ENCODE results near the gene FBXW7.

Gene FBXW7

DNA sequence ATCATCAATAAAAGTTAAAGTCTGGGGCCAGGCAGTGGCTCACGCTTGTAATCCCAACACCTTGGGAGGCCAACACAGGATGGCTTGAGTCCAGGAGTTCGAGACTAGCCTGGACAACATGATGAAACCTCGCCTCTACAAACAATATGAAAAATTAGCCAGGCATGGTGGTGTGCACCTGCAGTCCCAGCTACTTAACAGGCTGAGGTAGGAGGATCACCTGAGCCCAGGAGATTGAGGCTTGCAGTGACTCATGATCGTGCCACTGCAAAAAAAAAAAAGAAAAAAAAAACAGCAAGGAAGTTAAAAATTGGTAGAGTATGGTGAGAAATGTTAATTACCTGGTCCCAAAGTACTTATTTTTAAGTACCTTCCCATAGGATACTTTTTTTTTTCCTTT, 27.5 kb downstream of the FBXW7 start:
- Histone ChIP-seq H3K27me3 (ENCODE audit: insufficient read depth, low read length, poor library complexity, severe bottlenecking) (no peaks in the 10 kb centered on the region), H3K4me2 (ENCODE audit: low read depth, low read length, poor library complexity, severe bottlenecking) (no peak overlapping the region), H3K79me2 (ENCODE audit: insufficient read depth, low read length) (peaks cover 84% of the 10 kb centered on the region), H2AFZ (ENCODE audit: low read length) (no peak overlapping the region), H3K36me3 (ENCODE audit: insufficient read depth, low read length) (peaks cover 5% of the 10 kb centered on the region; the same call in 1 of the 2 replicates), H4K20me1 (ENCODE audit: insufficient read depth, low read length, poor library complexity, severe bottlenecking) (peaks cover 5% of the 10 kb centered on the region), H3K9me3 (ENCODE audit: insufficient read depth, low read depth, low read length) (no peaks in the 10 kb centered on the region), H3K4me1 (ENCODE audit: insufficient read depth, low read length, poor library complexity, severe bottlenecking) (peaks cover 13% of the 10 kb centered on the region), H3K9me2 (replicated peaks; ENCODE audit: low read depth, low read length) (no peaks in the 10 kb centered on the region), H3K4me3 (ENCODE audit: low read length, poor library complexity, severe bottlenecking) (no peak overlapping the region), H3F3A (ENCODE audit: low read depth) (no peaks in the 10 kb centered on the region), H3K9ac (ENCODE audit: low read depth, low read length, poor library complexity, severe bottlenecking) (no peak overlapping the region)
- TF ChIP-seq, protein P1, sequence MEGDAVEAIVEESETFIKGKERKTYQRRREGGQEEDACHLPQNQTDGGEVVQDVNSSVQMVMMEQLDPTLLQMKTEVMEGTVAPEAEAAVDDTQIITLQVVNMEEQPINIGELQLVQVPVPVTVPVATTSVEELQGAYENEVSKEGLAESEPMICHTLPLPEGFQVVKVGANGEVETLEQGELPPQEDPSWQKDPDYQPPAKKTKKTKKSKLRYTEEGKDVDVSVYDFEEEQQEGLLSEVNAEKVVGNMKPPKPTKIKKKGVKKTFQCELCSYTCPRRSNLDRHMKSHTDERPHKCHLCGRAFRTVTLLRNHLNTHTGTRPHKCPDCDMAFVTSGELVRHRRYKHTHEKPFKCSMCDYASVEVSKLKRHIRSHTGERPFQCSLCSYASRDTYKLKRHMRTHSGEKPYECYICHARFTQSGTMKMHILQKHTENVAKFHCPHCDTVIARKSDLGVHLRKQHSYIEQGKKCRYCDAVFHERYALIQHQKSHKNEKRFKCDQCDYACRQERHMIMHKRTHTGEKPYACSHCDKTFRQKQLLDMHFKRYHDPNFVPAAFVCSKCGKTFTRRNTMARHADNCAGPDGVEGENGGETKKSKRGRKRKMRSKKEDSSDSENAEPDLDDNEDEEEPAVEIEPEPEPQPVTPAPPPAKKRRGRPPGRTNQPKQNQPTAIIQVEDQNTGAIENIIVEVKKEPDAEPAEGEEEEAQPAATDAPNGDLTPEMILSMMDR (conservative IDR thresholded peaks at IDR 0.05; ENCODE audit: low read length), result no peak
- TF ChIP-seq EZH2phosphoT487 (IDR thresholded peaks at IDR 0.05; ENCODE audit: borderline replicate concordance), result no peak

DNA sequence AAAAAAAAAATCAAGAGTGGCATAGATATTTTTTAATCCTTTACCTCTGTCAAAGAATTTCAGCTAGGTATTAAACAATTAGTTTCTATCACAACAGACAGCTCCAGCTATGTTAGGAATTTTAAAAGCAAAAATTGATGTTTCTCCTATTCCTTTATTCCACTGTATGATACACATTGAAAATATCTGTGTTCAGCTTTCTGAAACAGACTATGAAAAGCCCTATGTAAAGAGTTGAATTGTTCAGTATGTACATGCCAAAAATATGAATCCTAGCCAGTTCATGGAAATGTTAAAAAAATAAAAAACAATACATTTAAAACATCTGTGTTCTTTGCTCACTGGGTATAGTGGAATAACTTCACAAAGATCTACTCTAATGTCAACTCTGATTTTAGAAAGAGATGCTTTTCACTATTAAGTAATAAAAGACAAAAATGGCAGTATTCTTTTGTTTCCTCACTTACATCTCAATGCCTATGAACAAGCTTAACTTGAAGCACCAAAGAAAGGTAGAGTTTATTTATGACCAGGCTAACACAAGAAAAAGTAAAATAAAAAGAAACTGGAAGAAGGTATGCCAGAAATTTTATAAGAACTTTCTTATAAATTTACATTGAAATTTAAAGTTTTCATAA, 32.1 kb downstream of the FBXW7 start:
- Histone ChIP-seq H3K36me3 (ENCODE audit: insufficient read depth, low read length) (peaks cover 5% of the 10 kb centered on the region; the same call in 1 of the 2 replicates), H3K4me3 (ENCODE audit: low read length, poor library complexity, severe bottlenecking) (no peak overlapping the region), H3K4me2 (ENCODE audit: low read depth, low read length, poor library complexity, severe bottlenecking) (no peak overlapping the region), H3K79me2 (ENCODE audit: insufficient read depth, low read length) (peaks cover 74% of the 10 kb centered on the region), H4K20me1 (ENCODE audit: insufficient read depth, low read length, poor library complexity, severe bottlenecking) (peaks cover 4% of the 10 kb centered on the region), H3K9me3 (ENCODE audit: insufficient read depth, low read depth, low read length) (no peaks in the 10 kb centered on the region), H2AFZ (ENCODE audit: low read length) (no peak overlapping the region), H3K9ac (ENCODE audit: low read depth, low read length, poor library complexity, severe bottlenecking) (no peak overlapping the region), H3K9me2 (replicated peaks; ENCODE audit: low read depth, low read length) (no peaks in the 10 kb centered on the region), H3K27me3 (ENCODE audit: insufficient read depth, low read length, poor library complexity, severe bottlenecking) (no peaks in the 10 kb centered on the region), H3K4me1 (ENCODE audit: insufficient read depth, low read length, poor library complexity, severe bottlenecking) (peaks cover 4% of the 10 kb centered on the region), H3F3A (ENCODE audit: low read depth) (no peaks in the 10 kb centered on the region)
- TF ChIP-seq, protein P1 (conservative IDR thresholded peaks at IDR 0.05; ENCODE audit: low read length), result no peak
- TF ChIP-seq EZH2phosphoT487 (IDR thresholded peaks at IDR 0.05; ENCODE audit: borderline replicate concordance), result no peak

DNA sequence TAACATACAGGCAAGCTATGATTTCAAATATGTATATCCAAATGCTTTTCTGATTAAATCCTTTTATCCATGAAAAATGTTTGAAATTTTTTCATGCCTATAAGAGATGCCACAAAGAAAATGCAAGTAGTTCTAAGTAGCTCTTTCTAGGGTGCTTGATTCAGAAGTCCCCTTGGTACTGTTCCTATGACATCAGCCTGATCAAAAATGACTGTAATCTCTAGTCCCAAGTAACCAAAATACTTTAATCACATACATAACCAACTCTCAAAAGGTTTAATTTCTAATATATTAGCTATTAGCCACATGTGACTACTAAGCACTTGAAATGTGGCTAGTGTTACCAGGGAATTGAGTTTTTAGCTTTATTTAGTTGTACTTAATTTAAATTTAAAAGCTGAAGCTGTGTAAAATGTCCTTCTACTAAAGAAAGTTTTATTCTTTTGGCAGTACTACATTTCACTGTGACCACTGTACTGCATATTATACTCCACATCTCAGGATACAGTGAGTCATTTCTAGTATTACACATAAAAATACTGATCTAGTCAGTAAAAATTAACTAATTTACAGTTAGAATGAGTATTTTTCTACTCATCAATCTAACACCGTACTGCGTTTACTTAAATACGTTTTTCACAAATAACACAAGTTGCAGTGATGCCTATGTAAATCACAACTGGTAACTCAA, 33.9 kb downstream of the FBXW7 start:
- no peaks in the 10 kb centered on the region; the same call in 1 of the 2 replicates for H3K36me3 ChIP-seq (ENCODE audit: insufficient read depth, low read length)
- H3F3A ChIP-seq (ENCODE audit: low read depth), result no peaks in the 10 kb centered on the region
- no peak overlapping the region for H2AFZ ChIP-seq (ENCODE audit: low read length)
- TF ChIP-seq, protein P1 (conservative IDR thresholded peaks at IDR 0.05; ENCODE audit: low read length), result no peak
- no peak for TF ChIP-seq EZH2phosphoT487 (IDR thresholded peaks at IDR 0.05; ENCODE audit: borderline replicate concordance)
- H3K4me2 ChIP-seq (ENCODE audit: low read depth, low read length, poor library complexity, severe bottlenecking), result no peak overlapping the region
- no peak overlapping the region for H3K4me3 ChIP-seq (ENCODE audit: low read length, poor library complexity, severe bottlenecking)
- H3K4me1 ChIP-seq (ENCODE audit: insufficient read depth, low read length, poor library complexity, severe bottlenecking), result peaks cover 4% of the 10 kb centered on the region
- no peaks in the 10 kb centered on the region for H3K27me3 ChIP-seq (ENCODE audit: insufficient read depth, low read length, poor library complexity, severe bottlenecking)
- no peaks in the 10 kb centered on the region for H3K9me2 ChIP-seq (replicated peaks; ENCODE audit: low read depth, low read length)
- peaks cover 4% of the 10 kb centered on the region for H4K20me1 ChIP-seq (ENCODE audit: insufficient read depth, low read length, poor library complexity, severe bottlenecking)
- H3K9ac ChIP-seq (ENCODE audit: low read depth, low read length, poor library complexity, severe bottlenecking), result no peak overlapping the region
- no peaks in the 10 kb centered on the region for H3K9me3 ChIP-seq (ENCODE audit: insufficient read depth, low read depth, low read length)
- peaks cover 74% of the 10 kb centered on the region for H3K79me2 ChIP-seq (ENCODE audit: insufficient read depth, low read length)

Data from Loucy (cell line).